Epidermal melanocyte (primary cell): ENCODE measurements around the gene STON2.
"Not testable (repeated sequence)": the region's sequence is repeated elsewhere in the genome, so short reads cannot be mapped to it uniquely, and the experiment has no call there.

Experiments used
- DNase-seq: peaks from one replicate; pipeline ENCODE4 v3.0.0; 2011; ENCODE audit warnings: low spot score; ENCODE audit not compliant: insufficient read length

STON2 gene

GRCh38 chr14:81384900-81385299, 15.2 kb downstream of the STON2 start:
- DNase-seq = no peak

DNA sequence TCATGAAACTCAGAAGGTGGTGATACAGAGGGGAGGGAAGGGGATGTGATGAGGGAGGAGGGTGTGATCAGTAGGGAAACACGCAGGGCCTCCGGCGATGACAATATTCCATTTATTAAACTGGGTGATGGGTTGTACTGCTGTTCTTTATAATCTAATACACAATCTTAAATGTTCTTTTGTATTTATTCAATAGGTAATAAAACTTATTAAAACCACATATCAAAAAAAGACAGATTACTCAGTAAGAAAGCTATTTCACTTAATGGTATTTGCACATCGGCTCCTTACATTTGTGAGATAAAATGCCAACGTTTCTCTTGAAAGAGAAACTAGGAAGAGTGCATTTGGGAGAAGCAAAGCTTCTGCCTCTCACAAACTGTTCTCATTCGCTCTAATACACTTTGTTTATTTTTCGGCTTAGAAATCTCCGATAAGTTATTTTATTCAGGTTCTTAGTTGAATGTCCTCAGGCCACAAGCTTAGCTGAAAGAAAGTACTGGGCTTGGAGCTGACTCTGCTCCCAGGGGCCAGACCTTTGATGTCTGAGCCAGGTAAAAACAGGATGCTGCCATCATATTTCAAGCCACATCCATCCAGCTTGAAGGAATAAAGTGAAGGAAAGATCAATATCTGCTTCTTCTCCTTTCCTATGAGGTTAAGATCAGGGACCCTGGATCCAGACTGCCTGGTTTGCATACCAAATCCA, 17.5 kb downstream of the STON2 start:
- no peak for DNase-seq

GRCh38 chr14:81380009-81380408, 20.1 kb downstream of the STON2 start:
- not testable (repeated sequence) for DNase-seq

GRCh38 chr14:81371802-81372201, 28.3 kb downstream of the STON2 start:
- DNase-seq = no peak

GRCh38 chr14:81367563-81367962, 32.6 kb downstream of the STON2 start:
- no peak for DNase-seq

DNA sequence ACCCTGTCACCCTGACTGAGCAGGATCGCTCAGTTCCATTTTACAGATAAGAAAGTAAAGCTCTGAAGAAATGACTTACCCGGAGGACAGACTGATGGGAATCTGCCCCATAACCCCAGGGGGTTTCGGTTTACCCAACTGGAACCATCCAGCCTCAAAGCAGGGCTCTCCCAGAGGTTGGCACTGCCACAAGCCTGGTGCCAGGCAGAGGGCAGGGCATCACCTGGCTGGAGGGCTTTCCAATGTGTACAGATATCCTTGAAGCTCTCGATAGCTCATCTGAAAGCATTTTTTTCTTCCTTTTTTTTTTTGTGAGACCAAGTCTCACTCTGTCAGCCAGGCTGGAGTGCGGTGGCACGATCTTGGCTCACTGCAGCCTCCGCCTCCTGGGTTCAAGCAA, 33.2 kb downstream of the STON2 start:
- no peak for DNase-seq

DNA sequence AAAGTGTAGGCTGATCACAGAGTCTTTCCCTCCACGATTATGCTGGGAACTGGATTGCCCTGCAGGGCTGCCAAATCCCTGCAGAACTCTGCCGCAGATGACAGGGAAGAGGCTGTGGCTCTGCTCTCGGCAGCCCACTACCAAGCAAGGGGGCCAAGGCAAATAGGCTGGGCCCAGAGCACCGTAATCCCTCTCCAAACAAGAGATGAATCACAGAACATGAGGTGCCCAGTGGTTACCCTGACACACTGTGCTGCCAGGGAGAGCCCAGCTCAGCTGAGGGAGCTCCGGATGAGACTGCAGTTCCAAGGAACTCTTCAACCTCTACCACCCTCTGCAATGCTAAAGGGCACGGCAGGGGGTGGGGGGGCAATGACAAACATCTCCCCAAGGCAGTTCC, 33.9 kb downstream of the STON2 start:
- no peak for DNase-seq

- DNase-seq = no peak
These were observed 36.3 kb downstream of the STON2 start for GRCh38 chr14:81363746-81364378.

GRCh38 chr14:81353691-81354323, 46.3 kb downstream of the STON2 start:
- DNase-seq = no peak

DNA sequence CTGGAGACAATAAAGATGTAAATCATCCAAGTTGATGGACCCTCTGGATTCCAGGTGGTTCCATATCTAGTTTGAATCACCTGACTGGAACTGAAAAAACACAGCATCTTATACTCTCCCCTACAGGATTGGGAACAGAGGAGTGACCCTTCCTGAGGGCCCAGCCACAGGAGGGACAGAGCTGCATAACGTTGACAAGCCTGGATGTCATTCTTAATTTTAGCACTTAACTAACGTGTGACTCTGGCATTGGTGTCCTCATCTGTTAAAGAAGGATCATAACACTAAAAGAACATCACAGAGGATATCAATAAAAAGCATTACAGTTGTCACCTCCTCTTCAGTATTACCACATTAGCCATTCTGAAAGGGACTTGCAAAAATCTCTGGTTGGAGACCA, 47.7 kb downstream of the STON2 start:
- DNase-seq = no peak

GRCh38 chr14:81351205-81351604, 48.9 kb downstream of the STON2 start:
- no peak for DNase-seq

GRCh38 chr14:81350344-81351130, 49.6 kb downstream of the STON2 start:
- no peak for DNase-seq

- DNase-seq = no peak
These were observed 52.1 kb downstream of the STON2 start for GRCh38 chr14:81348061-81348460.

DNA sequence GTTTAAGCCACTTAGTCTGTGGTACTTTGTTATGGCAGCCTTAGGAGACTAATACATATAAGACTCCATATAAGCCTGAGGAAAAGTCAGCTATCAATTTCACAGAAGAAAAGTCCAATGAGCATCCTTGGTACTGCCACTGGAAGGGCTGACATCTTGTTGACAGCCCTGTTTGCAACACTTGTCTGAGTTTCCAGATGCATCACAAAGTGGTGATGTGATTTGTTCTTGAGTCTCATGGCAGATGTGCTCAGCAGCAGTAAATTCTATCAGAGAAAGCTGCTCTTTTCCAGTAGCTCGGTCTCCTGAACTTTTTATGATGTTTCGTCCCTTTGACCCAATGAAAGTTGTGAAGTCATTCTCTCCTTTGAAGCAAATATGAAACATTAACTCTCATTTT, 54.3 kb downstream of the STON2 start:
- no peak for DNase-seq

GRCh38 chr14:81344481-81345160, 55.5 kb downstream of the STON2 start:
- no peak for DNase-seq

GRCh38 chr14:81343701-81344100, 56.4 kb downstream of the STON2 start:
- no peak for DNase-seq

- DNase-seq = no peak
These were observed 57.1 kb downstream of the STON2 start for GRCh38 chr14:81342850-81343580.

DNA sequence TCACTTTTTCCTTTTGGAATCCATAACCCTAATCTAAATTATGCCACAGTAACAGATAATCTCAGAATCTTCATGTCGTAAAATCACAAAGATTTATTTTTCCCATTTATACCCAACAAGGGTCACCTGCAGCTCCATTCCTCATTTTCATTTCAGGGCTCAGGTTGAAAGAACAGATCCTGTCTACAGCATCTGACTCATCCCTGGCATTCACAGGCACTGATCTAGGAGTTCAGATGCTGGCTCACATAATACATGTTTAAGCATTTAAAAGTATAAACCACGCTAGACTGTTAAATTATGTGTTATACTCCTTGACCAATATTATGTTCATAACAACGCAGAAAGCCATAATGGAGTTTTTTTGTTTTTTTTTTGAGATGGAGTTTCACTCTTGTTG, 58.3 kb downstream of the STON2 start:
- no peak for DNase-seq

GRCh38 chr14:81341370-81341769, 58.8 kb downstream of the STON2 start:
- no peak for DNase-seq

- no peak for DNase-seq
These were observed 59.9 kb downstream of the STON2 start for GRCh38 chr14:81340201-81340600.

- DNase-seq = no peak
These were observed 63.1 kb downstream of the STON2 start for GRCh38 chr14:81337073-81337472.
